ENCODE measurements around the gene GINS3.

GRCh38 chr16:58378401-58378800 lies 13.9 kb upstream of the GINS3 start:
- TF ChIP-seq CTCF (IDR thresholded peaks at IDR 0.05): no peak
- TF ChIP-seq POLR2A (IDR thresholded peaks at IDR 0.05): no peak
